H9 (cell line): Measurements from ENCODE around the gene MROH7. TPM values are rescaled to one million over a fixed set of nuclear protein-coding genes. Genes with fewer than 3 reads are reported as not detected.

Source experiments
- DNase-seq: peaks from one replicate; pipeline ENCODE4 v3.0.0-alpha.2; 2017
- H2AFZ ChIP-seq: one replicate; pipeline ENCODE4 v1.6.1; 2013; ENCODE audit warnings: mild to moderate bottlenecking, low read length, control low read depth, moderate library complexity
- H2AK5ac ChIP-seq: 2 replicates; pipeline ENCODE4 v1.6.1; 2013; ENCODE audit warnings: low read length, control low read depth, mixed read lengths; ENCODE audit not compliant: insufficient read length
- H2BK120ac ChIP-seq: one replicate; pipeline ENCODE4 v1.6.1; 2013; ENCODE audit warnings: low read depth, mild to moderate bottlenecking, low read length, control low read depth, inconsistent platforms; ENCODE audit not compliant: poor library complexity, severe bottlenecking
- H2BK12ac ChIP-seq: 2 replicates; pipeline ENCODE4 v1.6.1; 2013; ENCODE audit warnings: low read length, control low read depth, mixed read lengths, low read depth; ENCODE audit not compliant: insufficient read length
- H2BK15ac ChIP-seq: 2 replicates; pipeline ENCODE4 v1.6.1; 2013; ENCODE audit warnings: low read depth, low read length, control low read depth
- H2BK20ac ChIP-seq: one replicate; pipeline ENCODE4 v1.6.1; 2013; ENCODE audit warnings: low read depth, mild to moderate bottlenecking, low read length, control low read depth, inconsistent platforms; ENCODE audit not compliant: poor library complexity, severe bottlenecking
- H2BK5ac ChIP-seq: 2 replicates; pipeline ENCODE4 v1.6.1; 2013; ENCODE audit warnings: low read length, control low read depth, mixed read lengths; ENCODE audit not compliant: insufficient read length
- H3K14ac ChIP-seq: 2 replicates; pipeline ENCODE4 v1.6.1; 2013; ENCODE audit warnings: low read length, control low read depth; ENCODE audit not compliant: insufficient read depth
- H3K18ac ChIP-seq: 2 replicates; pipeline ENCODE4 v1.6.1; 2013; ENCODE audit warnings: low read depth, mild to moderate bottlenecking, mixed read lengths, low read length, control low read depth; ENCODE audit not compliant: insufficient read length
- H3K23ac ChIP-seq: 2 replicates; pipeline ENCODE4 v1.6.1; 2013; ENCODE audit warnings: low read length, control low read depth, mixed read lengths, low read depth; ENCODE audit not compliant: insufficient read length
- H3K23me2 ChIP-seq: 2 replicates; pipeline ENCODE4 v1.6.1; 2013; ENCODE audit warnings: low read depth, mild to moderate bottlenecking, mixed read lengths, low read length, control low read depth; ENCODE audit not compliant: insufficient read length, poor library complexity, severe bottlenecking
- H3K27ac ChIP-seq: 2 replicates; pipeline ENCODE4 v1.5.1; 2013; ENCODE audit warnings: low read length, control low read depth, mixed read lengths, low read depth; ENCODE audit not compliant: insufficient read length
- H3K27me3 ChIP-seq: 2 replicates; pipeline ENCODE4 v1.6.1; 2013; ENCODE audit warnings: low read length, control low read depth, inconsistent platforms; ENCODE audit not compliant: insufficient read depth
- H3K4ac ChIP-seq: 2 replicates; pipeline ENCODE4 v1.6.1; 2013; ENCODE audit warnings: low read depth, mild to moderate bottlenecking, control low read depth, inconsistent platforms, low read length, moderate library complexity
- H3K4me1 ChIP-seq: 2 replicates; pipeline ENCODE4 v1.6.1; 2013; ENCODE audit warnings: low read length, control low read depth, inconsistent platforms; ENCODE audit not compliant: insufficient read depth
- H3K4me2 ChIP-seq: 2 replicates; pipeline ENCODE4 v1.6.1; 2013; ENCODE audit warnings: low read length, control low read depth, mixed read lengths; ENCODE audit not compliant: insufficient read length, insufficient read depth
- H3K56ac ChIP-seq: 2 replicates; pipeline ENCODE4 v1.6.1; 2013; ENCODE audit warnings: low read depth, mild to moderate bottlenecking, mixed read lengths, low read length, control low read depth; ENCODE audit not compliant: insufficient read length
- H3K79me1 ChIP-seq: 2 replicates; pipeline ENCODE4 v1.6.1; 2013; ENCODE audit warnings: low read depth, mild to moderate bottlenecking, moderate library complexity, low read length, control low read depth, inconsistent platforms; ENCODE audit not compliant: insufficient read depth, poor library complexity, severe bottlenecking
- H3K79me2 ChIP-seq: 2 replicates; pipeline ENCODE4 v1.6.1; 2013; ENCODE audit warnings: low read length, control low read depth, inconsistent platforms; ENCODE audit not compliant: insufficient read depth
- H3K9ac ChIP-seq: 2 replicates; pipeline ENCODE4 v1.6.1; 2013; ENCODE audit warnings: low read length, control low read depth, mixed read lengths; ENCODE audit not compliant: insufficient read length; ENCODE audit errors: extremely low read depth
- H3K9me3 ChIP-seq: one replicate; pipeline ENCODE4 v1.6.1; 2013; ENCODE audit warnings: low read depth, low read length, inconsistent platforms; ENCODE audit not compliant: control insufficient read depth
- H3T11ph ChIP-seq: one replicate; pipeline ENCODE4 v1.6.1; 2013; ENCODE audit warnings: mild to moderate bottlenecking, low read length, control low read depth, inconsistent platforms
- H4K20me1 ChIP-seq: one replicate; pipeline ENCODE4 v1.6.1; 2013; ENCODE audit not compliant: control insufficient read depth, insufficient read length, insufficient read depth
- H4K5ac ChIP-seq: 2 replicates; pipeline ENCODE4 v1.6.1; 2013; ENCODE audit warnings: low read depth, mild to moderate bottlenecking, mixed read lengths, low read length, control low read depth; ENCODE audit not compliant: insufficient read length
- H4K8ac ChIP-seq: replicated peaks from 2 replicates; pipeline ENCODE4 v1.6.1; 2013; ENCODE audit warnings: low read length, control low read depth, mixed read lengths, low read depth; ENCODE audit not compliant: insufficient read length
- H4K91ac ChIP-seq: 2 replicates; pipeline ENCODE4 v1.6.1; 2013; ENCODE audit warnings: low read depth, mild to moderate bottlenecking, moderate library complexity, mixed read lengths, low read length, control low read depth; ENCODE audit not compliant: insufficient read length
- H3K27ac Mint-ChIP-seq, 3 experiments: 2 replicates in 2 of 3; 3 replicates in 1 of 3; pipeline ENCODE4 v1.8.0; 2020 to 2021; ENCODE audit warnings: mixed read lengths in 3 of 3, mild to moderate bottlenecking in 1 of 3, moderate library complexity in 1 of 3
- H3K27me3 Mint-ChIP-seq: 2 replicates; pipeline ENCODE4 v1.8.0; 2021; ENCODE audit warnings: low read depth, mild to moderate bottlenecking, moderate library complexity, mixed read lengths
- H3K36me3 Mint-ChIP-seq, 3 experiments: 2 replicates in 2 of 3; 3 replicates in 1 of 3; pipeline ENCODE4 v1.8.0; 2020 to 2021; ENCODE audit warnings: low read depth in 3 of 3, mixed read lengths in 3 of 3; ENCODE audit not compliant: insufficient read depth in 1 of 3
- H3K4me1 Mint-ChIP-seq, 2 experiments: 2 replicates each; pipeline ENCODE4 v1.8.0; 2020; ENCODE audit warnings: mixed read lengths in 2 of 2
- H3K4me3 Mint-ChIP-seq, 2 experiments: 2 replicates in 1 of 2; 3 replicates in 1 of 2; pipeline ENCODE4 v1.8.0; 2020 to 2021; ENCODE audit warnings: mild to moderate bottlenecking in 2 of 2, mixed read lengths in 2 of 2, moderate library complexity in 1 of 2
- H3K9me3 Mint-ChIP-seq, 2 experiments: 2 replicates in 1 of 2; 3 replicates in 1 of 2; pipeline ENCODE4 v1.8.0; 2020; ENCODE audit warnings: mild to moderate bottlenecking in 2 of 2, mixed read lengths in 2 of 2, moderate library complexity in 1 of 2
- WGBS: extraction: QIAGEN DNeasy Blood & Tissue Kit; methylation state at CpG from one replicate; pipeline ENCODE4 v1.1.7; 2013; ENCODE audit warnings: missing lambda C conversion rate, low lambda C conversion rate, mixed read lengths; ENCODE audit not compliant: insufficient read length; ENCODE audit errors: extremely low coverage; 5-methylcytosine and 5-hydroxymethylcytosine counted together
- total RNA-seq: library from RNA; stranded (reverse); gene quantifications from 2 replicates; pipeline ENCODE4 v1.2.1, GENCODE V29; 2021
- TF ChIP-seq, protein P1 (sequence below): fragments of 200-600 bp; sonication (generic); conservative IDR thresholded peaks from 3 replicates; pipeline ENCODE4 v1.8.0; 2021; ENCODE audit warnings: antibody characterized with exemption, mild to moderate bottlenecking

MROH7 gene
- total RNA-seq, 1 experiment from 2014 or later = 0.09 TPM

DNA sequence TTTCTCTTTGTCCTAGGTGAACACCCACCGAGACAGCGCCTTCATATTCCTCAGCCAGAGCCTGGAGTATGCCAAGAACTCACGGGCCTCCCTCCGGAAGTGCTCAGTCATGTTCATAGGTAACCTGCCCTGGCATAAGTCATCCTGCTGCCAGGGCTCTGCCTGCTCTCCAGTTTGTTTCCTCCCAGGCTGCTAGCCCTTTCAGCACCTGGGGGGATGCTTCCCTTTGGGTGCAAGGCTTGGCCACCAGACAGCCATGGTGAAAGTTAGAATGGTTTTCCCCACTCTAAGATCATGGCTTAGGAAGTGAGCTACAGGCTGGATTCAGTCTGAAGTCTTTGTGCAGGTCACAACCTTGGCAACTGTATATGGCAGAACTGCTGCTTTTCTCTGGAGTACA lies 64.8 kb downstream of the MROH7 start:
- H3K27me3 ChIP-seq = no peaks in the 10 kb centered on the region; the same call in 1 of the 2 replicates
- no peak for DNase-seq
- H3K36me3 Mint-ChIP-seq = no peaks in the 10 kb centered on the region
- no peak overlapping the region for H3K4me2 ChIP-seq
- H4K91ac ChIP-seq = no peak overlapping the region
- no peak overlapping the region for H2BK20ac ChIP-seq
- H3K4ac ChIP-seq = no peak overlapping the region
- H4K8ac ChIP-seq = no peak overlapping the region
- no peak overlapping the region for H2BK5ac ChIP-seq
- no peak overlapping the region for H3K14ac ChIP-seq
- H2BK15ac ChIP-seq = no peak overlapping the region
- no peaks in the 10 kb centered on the region for H3K9me3 Mint-ChIP-seq
- H3K9me3 ChIP-seq = no peaks in the 10 kb centered on the region
- H2AFZ ChIP-seq = no peak overlapping the region
- H3T11ph ChIP-seq = no peak overlapping the region
- WGBS = no CpG with 5 or more reads among the region's 4 CpGs
- TF ChIP-seq, protein P1, sequence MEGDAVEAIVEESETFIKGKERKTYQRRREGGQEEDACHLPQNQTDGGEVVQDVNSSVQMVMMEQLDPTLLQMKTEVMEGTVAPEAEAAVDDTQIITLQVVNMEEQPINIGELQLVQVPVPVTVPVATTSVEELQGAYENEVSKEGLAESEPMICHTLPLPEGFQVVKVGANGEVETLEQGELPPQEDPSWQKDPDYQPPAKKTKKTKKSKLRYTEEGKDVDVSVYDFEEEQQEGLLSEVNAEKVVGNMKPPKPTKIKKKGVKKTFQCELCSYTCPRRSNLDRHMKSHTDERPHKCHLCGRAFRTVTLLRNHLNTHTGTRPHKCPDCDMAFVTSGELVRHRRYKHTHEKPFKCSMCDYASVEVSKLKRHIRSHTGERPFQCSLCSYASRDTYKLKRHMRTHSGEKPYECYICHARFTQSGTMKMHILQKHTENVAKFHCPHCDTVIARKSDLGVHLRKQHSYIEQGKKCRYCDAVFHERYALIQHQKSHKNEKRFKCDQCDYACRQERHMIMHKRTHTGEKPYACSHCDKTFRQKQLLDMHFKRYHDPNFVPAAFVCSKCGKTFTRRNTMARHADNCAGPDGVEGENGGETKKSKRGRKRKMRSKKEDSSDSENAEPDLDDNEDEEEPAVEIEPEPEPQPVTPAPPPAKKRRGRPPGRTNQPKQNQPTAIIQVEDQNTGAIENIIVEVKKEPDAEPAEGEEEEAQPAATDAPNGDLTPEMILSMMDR = no peak
- no peaks in the 10 kb centered on the region for H3K23me2 ChIP-seq
- H3K4me3 Mint-ChIP-seq = no peak overlapping the region
- peaks cover 6 to 7% of the 10 kb centered on the region in 2 experiments for H3K4me1 Mint-ChIP-seq
- H3K18ac ChIP-seq = no peak overlapping the region
- no peaks in the 10 kb centered on the region for H3K4me1 ChIP-seq
- H2BK120ac ChIP-seq = no peak overlapping the region
- H3K9ac ChIP-seq = no peak overlapping the region
- no peaks in the 10 kb centered on the region for H3K79me2 ChIP-seq
- H4K5ac ChIP-seq = no peak overlapping the region
- no peak overlapping the region for H3K23ac ChIP-seq
- H3K79me1 ChIP-seq = no peaks in the 10 kb centered on the region
- H3K27ac ChIP-seq = no peak overlapping the region
- no peaks in the 10 kb centered on the region for H4K20me1 ChIP-seq
- no peak overlapping the region for H3K56ac ChIP-seq
- no peak overlapping the region for H2AK5ac ChIP-seq
- H3K27ac Mint-ChIP-seq = no peak overlapping the region
- no peak overlapping the region for H2BK12ac ChIP-seq
- H3K27me3 Mint-ChIP-seq = peaks cover 46% of the 10 kb centered on the region
